CD4-positive, alpha-beta T cell (primary cell): Measurements from ENCODE around the gene BTBD9. TPM values are rescaled to one million over a fixed set of nuclear protein-coding genes. Genes with fewer than 3 reads are reported as not detected.

Source experiments
- ATAC-seq: fragments of 200-7000 bp; cut with Tn5 transposase; one replicate; pipeline ENCODE4 v1.10.0; 2022; ENCODE audit warnings: mild to moderate bottlenecking; ENCODE audit not compliant: poor library complexity
- CTCF ChIA-PET: fragments of 350-600 bp; sonication (Branson Sonifier 250); formaldehyde crosslinking; loops from one replicate; lab custom pipeline; 2021; ENCODE audit warnings: antibody characterized with exemption, inconsistent platforms; lab: Charles Lee
- POLR2A ChIA-PET: fragments of 350-600 bp; sonication (Branson Sonifier 250); formaldehyde crosslinking; loops from one replicate; lab custom pipeline; 2021; ENCODE audit warnings: antibody characterized with exemption, inconsistent platforms; lab: Charles Lee
- DNase-seq, 14 experiments: peaks; one replicate each; pipeline ENCODE4 v3.0.0-alpha.2; 2013 to 2020; ENCODE audit warnings: mixed read lengths in 2 of 14
- H3K27ac ChIP-seq, 2 donors: one replicate each; pipeline versions ENCODE4 v1.5.1 to v1.7.0; 2013; ENCODE audit warnings: low read length in 2 of 2, low read depth in 1 of 2, mild to moderate bottlenecking in 1 of 2
- H3K27me3 ChIP-seq, 2 experiments: 1 replicate in 1 of 2; 2 replicates in 1 of 2; pipeline versions ENCODE4 v1.6.1 to v1.7.0; 2013; ENCODE audit warnings: low read length in 2 of 2, control low read depth in 1 of 2, mild to moderate bottlenecking in 1 of 2, moderate library complexity in 1 of 2; ENCODE audit not compliant: insufficient read depth in 2 of 2, control insufficient read depth in 1 of 2
- H3K36me3 ChIP-seq: one replicate; pipeline ENCODE4 v1.6.1; 2013; ENCODE audit warnings: low read length, control low read depth; ENCODE audit not compliant: insufficient read depth
- H3K4me1 ChIP-seq: one replicate; pipeline ENCODE4 v1.6.1; 2013; ENCODE audit warnings: low read length, control low read depth; ENCODE audit not compliant: insufficient read depth
- H3K4me3 ChIP-seq: one replicate; pipeline ENCODE4 v1.5.1; 2013; ENCODE audit warnings: mild to moderate bottlenecking, low read length, moderate library complexity
- H3K9me3 ChIP-seq, 2 experiments: 1 replicate in 1 of 2; 2 replicates in 1 of 2; pipeline versions ENCODE4 v1.6.1 to v1.7.0; 2013; ENCODE audit warnings: low read length in 2 of 2, mild to moderate bottlenecking in 2 of 2, control low read depth in 1 of 2, moderate library complexity in 1 of 2; ENCODE audit not compliant: control insufficient read depth in 1 of 2, insufficient read depth in 1 of 2
- H3K27ac Mint-ChIP-seq: one replicate; pipeline ENCODE4 v1.8.0; 2020; ENCODE audit warnings: mixed read lengths
- H3K27me3 Mint-ChIP-seq: one replicate; pipeline ENCODE4 v1.8.0; 2021; ENCODE audit warnings: mixed read lengths
- H3K36me3 Mint-ChIP-seq: one replicate; pipeline ENCODE4 v1.8.0; 2021; ENCODE audit warnings: low read depth, mixed read lengths
- H3K4me1 Mint-ChIP-seq: one replicate; pipeline ENCODE4 v1.8.0; 2021; ENCODE audit warnings: low read depth, mixed read lengths
- H3K4me3 Mint-ChIP-seq: one replicate; pipeline ENCODE4 v1.8.0; 2020; ENCODE audit warnings: mild to moderate bottlenecking, mixed read lengths
- H3K9me3 Mint-ChIP-seq: one replicate; pipeline ENCODE4 v1.8.0; 2020; ENCODE audit warnings: mixed read lengths
- intact Hi-C, 2 experiments: fragments of 100-400 bp; cut with DNase I in 1 of 2; cut with micrococcal nuclease in 1 of 2; formaldehyde crosslinking; loops; one replicate each; pipeline versions ENCODE4 v1.15.1 to v1.9.0; 2023 to 2025; cut with DNase I, micrococcal nuclease
- total RNA-seq, 174 experiments: library from RNA in 2 of 174; stranded (reverse) in 2 of 174; gene quantifications; one replicate each; pipeline ENCODE4 v1.2.3 and lab custom pipeline; 2021 to 2026
- TF ChIP-seq, protein P1 (sequence below): fragments of 200-600 bp; IDR thresholded peaks from one replicate; pipeline ENCODE4 v1.8.0; 2022; ENCODE audit warnings: antibody characterized with exemption, mild to moderate bottlenecking

Gene BTBD9
- total RNA-seq, 2 experiments from 2014 or later: 58.7 to 59.3 TPM

DNA sequence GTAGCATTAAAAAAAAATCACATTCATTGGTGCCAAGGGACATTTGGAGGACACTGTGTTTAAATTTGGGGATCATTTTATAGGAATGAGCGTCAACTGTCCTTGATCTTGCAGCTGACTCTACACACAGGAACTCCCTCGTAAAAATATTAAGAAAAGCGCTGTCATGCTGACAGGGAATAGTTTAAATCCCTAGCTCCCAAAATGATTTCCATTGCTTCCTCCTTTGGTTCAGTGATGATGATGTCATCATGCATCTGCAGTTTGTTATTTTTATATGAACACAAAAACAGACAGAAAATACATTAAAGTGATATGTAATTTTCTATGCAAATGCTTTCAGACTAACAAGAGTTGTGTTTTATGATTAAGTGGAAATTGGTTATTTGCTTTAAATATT lies 275.6 kb downstream of the BTBD9 start:
- POLR2A ChIA-PET: no interaction called here
- Mint-ChIP-seq H3K4me3 (no peak overlapping the region), H3K4me1 (no peaks in the 10 kb centered on the region), H3K9me3 (no peaks in the 10 kb centered on the region), H3K36me3 (peaks cover 6% of the 10 kb centered on the region), H3K27me3 (no peaks in the 10 kb centered on the region), H3K27ac (no peak overlapping the region)
- intact Hi-C loops: no loop called here
- Histone ChIP-seq H3K27ac (no peak overlapping the region), H3K27me3 (no peaks in the 10 kb centered on the region), H3K4me1 (no peaks in the 10 kb centered on the region), H3K36me3 (no peaks in the 10 kb centered on the region), H3K9me3 (no peaks in the 10 kb centered on the region), H3K4me3 (no peak overlapping the region)
- no peak for DNase-seq
- no peak for ATAC-seq
- TF ChIP-seq, protein P1, sequence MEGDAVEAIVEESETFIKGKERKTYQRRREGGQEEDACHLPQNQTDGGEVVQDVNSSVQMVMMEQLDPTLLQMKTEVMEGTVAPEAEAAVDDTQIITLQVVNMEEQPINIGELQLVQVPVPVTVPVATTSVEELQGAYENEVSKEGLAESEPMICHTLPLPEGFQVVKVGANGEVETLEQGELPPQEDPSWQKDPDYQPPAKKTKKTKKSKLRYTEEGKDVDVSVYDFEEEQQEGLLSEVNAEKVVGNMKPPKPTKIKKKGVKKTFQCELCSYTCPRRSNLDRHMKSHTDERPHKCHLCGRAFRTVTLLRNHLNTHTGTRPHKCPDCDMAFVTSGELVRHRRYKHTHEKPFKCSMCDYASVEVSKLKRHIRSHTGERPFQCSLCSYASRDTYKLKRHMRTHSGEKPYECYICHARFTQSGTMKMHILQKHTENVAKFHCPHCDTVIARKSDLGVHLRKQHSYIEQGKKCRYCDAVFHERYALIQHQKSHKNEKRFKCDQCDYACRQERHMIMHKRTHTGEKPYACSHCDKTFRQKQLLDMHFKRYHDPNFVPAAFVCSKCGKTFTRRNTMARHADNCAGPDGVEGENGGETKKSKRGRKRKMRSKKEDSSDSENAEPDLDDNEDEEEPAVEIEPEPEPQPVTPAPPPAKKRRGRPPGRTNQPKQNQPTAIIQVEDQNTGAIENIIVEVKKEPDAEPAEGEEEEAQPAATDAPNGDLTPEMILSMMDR: no peak
- CTCF ChIA-PET: no interaction called here

- Mint-ChIP-seq H3K36me3 (peaks cover 7% of the 10 kb centered on the region), H3K9me3 (no peaks in the 10 kb centered on the region), H3K27me3 (no peaks in the 10 kb centered on the region), H3K4me1 (no peaks in the 10 kb centered on the region), H3K4me3 (no peak overlapping the region), H3K27ac (no peak overlapping the region)
- intact Hi-C loops: no loop called here
- no peaks in the 10 kb centered on the region for H3K36me3 ChIP-seq
- no peak overlapping the region for H3K27ac ChIP-seq
- no peaks in the 10 kb centered on the region for H3K9me3 ChIP-seq
- TF ChIP-seq, protein P1: no peak
- ATAC-seq: no peak
- ChIA-PET CTCF (no interaction called here), POLR2A (no interaction called here)
- H3K4me3 ChIP-seq: no peak overlapping the region
- H3K4me1 ChIP-seq: no peaks in the 10 kb centered on the region
- no peaks in the 10 kb centered on the region for H3K27me3 ChIP-seq
- DNase-seq: no peak
Observed at GRCh38 chr6:38355519-38355918, 284.2 kb downstream of the BTBD9 start.

DNA sequence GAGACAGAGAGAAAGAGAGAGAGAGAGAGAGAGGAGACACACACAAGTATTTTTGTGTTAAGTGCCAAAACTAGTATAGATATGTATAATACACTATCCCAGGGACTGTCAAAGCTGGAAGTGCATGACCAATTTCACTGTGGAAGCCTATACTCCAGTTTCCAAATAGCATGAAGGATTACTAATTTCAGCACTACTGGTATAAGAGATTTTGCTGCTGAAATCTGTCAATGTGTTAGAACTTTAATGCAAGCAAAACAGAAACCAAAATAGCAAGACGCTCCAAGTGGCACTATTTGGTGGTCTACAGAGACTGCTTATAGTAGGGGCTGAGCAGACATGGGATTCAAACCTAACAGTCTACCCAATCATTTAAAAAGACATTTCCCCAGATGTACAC lies 284.8 kb downstream of the BTBD9 start:
- Mint-ChIP-seq H3K4me3 (no peak overlapping the region), H3K4me1 (no peaks in the 10 kb centered on the region), H3K27ac (no peak overlapping the region), H3K27me3 (no peaks in the 10 kb centered on the region), H3K36me3 (peaks cover 7% of the 10 kb centered on the region), H3K9me3 (no peaks in the 10 kb centered on the region)
- ATAC-seq (no peak), DNase-seq (no peak)
- Histone ChIP-seq H3K27me3 (no peaks in the 10 kb centered on the region), H3K4me3 (no peak overlapping the region), H3K27ac (no peak overlapping the region), H3K9me3 (no peaks in the 10 kb centered on the region), H3K36me3 (no peaks in the 10 kb centered on the region), H3K4me1 (no peaks in the 10 kb centered on the region)
- intact Hi-C loops: no loop called here
- ChIA-PET CTCF (no interaction called here), POLR2A (no interaction called here)
- TF ChIP-seq, protein P1: no peak
